ENCODE data around the gene KIAA1217.

The KIAA1217 gene

DNA sequence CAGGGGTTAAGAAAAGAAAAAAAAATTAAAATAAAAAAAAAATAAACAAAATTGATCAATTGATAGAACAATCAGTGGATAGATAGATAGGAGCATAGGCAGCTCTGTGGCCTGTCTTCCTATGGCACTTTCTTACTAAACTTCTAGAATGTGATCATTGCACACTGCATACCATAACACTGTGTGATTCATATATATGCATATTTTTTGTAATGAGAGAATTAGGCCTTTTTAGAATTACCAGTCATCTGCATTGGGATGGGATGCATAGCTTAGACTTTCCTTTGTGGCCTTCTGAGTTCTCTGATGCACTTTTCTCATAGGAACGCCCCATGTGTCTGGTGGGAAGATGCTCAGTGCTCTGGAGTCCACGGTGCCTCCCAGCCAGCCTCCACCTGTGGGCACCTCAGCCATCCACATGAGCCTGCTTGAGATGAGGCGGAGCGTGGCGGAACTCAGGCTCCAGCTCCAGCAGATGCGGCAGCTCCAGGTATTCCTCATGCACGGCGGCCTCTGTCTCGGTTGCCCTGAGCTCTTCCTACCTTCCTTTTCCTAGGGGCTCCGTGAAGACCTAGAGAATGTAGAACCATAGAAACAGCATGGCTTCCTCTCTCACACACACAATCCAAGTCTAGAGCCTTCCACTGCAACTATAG is 292.2 kb downstream of the KIAA1217 start:
- DNase-seq (ENCODE audit: low spot score) = no peak

DNA sequence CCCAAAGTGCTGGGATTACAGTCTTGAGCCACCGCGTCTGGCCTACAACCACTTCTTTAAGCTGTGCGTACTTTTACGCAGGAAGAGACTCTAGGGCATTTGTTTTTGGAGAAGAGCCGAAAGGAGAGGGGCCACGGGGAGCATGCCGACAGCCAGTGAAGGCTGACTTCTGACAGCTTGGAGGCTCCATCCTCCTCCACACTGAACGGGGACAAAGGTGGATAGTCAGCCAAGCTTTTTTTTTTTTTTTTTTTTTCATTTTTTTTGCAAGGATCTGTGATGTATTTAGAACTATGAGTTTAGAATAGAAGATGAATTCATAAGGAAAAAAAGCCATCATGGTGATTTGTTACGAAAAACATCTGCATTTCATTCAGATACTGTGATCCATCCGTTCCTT is 293.1 kb downstream of the KIAA1217 start:
- DNase-seq (ENCODE audit: low spot score) = no peak

DNA sequence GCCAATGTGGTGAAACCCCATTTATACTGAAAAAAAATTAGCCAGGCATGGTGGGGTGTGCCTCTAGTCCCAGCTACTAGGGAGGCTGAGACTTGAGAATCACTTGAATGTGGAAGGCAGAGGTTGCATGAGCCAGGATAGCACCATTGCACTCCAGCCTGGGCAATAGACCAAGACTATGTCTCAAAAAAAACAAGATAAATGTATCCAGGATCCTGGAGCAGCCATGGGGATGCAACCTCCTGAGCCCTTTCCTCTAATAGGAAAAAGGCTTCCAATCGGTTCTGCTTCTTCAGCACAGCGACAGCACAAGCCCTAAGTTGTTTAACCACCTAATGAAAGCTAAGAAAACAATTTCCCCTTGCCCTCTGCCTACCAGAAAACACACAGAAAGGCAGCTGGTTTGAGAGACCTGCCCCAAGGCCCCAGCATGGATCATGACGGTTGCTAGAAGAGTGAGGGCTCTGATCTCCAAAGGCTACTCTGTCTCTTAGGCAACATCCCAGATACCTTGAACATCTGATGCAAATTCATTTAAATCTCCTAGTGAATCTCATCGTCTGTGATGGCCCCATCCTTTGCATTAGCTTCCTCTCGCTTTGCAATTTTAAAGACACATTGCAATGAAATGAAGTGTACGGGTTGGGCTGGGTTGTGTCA is 294.0 kb downstream of the KIAA1217 start:
- DNase-seq (ENCODE audit: low spot score) = peak; percentile 16

DNA sequence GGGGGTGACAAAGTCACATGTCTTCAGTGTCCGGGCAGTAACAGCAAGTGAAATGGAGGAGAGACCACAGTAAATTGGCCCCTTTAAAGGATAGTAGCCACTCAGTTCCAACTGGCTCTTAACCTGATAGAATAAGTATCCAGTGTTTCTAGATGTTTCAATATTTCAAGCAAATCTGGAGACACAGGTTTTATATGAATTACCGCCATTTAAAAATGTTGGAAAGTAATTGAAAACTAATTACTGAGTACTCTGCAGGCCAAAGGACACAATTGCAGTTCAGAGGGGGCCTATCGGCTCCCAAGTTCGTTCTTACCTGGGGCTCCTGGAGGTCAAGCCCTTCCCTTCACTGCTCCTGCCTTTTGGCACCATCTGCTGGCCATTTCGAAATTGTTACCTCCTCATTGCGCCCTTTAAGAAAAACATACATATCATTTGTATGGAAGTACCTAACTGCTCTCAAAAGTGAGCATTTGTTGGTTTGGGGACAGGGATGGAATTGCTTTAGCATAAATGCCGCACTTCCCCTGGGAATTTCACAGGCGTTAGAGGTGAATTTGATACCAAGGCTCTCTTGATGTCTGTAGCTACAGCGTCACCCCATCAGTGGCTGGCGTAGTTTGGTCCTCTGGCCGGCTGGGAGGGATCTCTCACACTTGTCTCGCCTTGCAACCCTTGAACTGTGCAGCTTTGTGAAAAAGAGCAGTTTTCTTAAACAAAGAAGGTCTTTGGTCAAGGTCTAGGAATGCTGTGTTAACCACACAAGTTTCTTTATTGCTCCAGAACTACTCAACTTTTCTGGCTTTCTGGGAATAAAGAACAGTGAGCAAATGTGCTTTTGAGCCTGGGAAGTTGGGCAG is 294.8 kb downstream of the KIAA1217 start:
- peak; percentile 74 for DNase-seq (ENCODE audit: low spot score)

DNA sequence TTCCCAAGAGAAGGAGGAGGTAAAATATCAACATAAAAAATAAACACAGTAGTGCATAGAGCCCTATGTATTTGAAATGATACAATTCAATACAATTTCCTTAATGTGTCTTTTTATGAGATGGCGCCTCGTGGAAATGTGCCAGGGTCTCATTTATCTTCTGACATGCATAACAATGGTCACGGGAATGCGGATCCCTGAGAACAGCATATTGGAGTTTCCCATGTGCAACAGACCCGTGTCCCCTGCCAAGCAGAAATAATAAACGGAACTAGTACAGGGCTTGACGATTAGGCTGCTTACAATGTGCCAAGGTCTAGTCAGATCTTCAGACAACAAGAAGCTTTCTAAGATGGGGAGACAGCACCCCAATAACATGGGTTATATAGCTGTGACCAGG is 296.8 kb downstream of the KIAA1217 start:
- DNase-seq (ENCODE audit: low spot score) = no peak

DNA sequence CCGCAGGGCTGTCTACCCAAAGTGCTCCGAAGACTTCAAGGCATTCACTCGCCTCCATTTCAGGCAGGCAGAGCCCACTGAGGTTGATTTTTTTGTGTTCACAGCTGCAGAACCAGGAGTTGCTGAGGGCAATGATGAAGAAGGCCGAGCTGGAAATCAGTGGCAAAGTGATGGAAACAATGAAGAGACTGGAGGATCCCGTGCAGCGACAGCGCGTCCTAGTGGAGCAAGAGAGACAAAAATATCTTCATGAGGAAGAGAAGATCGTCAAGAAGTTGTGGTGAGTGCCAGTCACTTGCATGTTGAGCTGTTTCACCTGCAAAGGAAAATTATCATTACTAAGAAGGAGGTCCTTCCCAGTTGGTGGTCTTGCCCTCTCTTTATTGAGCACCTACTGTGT is 304.2 kb downstream of the KIAA1217 start:
- no peak for DNase-seq (ENCODE audit: low spot score)

DNA sequence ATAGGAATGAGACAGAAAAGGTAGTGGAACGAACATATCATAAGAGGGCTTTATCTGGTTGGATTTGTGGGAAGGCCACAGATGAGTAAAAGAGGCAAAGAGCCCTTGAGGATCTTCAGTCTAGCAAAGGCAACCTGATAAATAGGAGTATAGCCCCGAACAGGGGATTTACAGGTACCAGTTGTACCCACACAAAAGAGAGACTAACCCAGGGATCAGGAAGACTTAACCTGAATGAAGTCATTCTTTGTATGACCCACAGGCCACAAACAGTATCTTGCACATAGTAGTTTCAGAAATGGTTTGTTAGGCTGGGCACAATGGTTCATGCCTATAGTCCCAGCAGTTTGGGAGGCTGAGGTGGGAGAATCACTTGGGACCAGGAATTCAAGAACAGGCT is 306.5 kb downstream of the KIAA1217 start:
- no peak for DNase-seq (ENCODE audit: low spot score)

DNA sequence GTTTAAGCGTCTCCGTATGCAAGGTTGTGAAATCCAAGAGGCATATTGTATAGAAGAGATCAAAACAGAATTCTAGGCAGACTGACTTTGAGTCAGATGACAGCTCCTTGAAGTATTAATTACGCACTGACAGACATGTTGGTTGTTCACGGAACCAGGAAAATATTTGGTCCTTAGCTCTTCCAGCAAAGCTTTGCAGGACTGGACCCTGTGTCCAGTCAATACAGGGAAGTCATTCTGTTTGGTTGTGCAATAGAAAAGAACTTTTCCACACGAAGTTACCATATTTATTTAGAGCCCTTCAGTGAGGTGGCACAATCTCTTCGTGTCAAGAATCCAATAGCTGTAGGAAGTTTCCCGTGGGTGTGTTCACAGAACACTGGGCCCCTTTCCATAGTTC is 309.5 kb downstream of the KIAA1217 start:
- no peak for DNase-seq (ENCODE audit: low spot score)

DNA sequence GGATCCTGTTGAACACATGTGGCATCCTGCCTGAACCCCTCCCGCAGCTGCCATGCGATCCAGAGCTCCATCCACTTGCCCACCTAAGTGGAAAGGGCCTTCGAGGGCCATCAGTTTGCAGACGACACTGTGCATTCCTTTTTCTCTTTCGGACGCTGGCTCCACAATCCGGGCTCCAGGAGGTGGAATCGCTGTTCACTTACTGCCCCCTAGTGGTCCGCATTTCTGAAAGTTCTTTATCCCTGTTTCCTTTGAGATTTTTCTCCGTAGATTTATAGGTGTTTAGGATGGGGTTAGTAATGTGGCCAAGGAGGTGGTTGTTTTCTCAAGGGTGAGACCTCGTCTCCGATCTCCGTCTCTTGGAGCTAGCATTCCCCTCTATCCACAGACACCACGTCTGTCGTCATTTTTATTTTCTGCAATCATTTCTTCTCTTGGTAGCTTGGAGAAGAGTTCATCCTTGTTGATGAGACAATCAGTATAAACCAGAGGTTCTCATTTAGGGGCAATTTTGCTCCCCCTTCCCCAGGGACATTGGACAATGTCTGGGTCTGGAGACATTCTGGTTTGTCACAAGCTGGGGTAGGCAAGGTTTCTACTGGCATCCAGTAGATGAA is 310.2 kb downstream of the KIAA1217 start:
- peak; percentile 38 for DNase-seq (ENCODE audit: low spot score)

DNA sequence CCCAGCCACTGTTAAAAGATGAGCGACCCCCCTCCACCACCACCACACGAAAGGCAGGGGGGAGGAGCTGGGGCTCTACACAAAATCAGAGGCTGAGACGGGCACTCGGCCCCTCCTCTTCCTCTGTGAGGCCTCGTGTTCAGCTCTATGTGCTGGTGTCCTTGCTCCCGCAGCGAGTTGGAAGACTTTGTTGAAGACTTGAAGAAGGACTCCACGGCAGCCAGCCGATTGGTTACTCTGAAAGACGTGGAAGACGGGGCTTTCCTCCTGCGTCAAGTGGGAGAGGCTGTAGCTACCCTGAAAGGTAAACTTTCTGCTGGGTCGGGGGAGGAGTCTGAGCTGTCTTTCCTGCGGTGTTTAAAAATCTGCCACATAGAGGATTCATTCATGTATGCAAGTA is 311.0 kb downstream of the KIAA1217 start:
- DNase-seq (ENCODE audit: low spot score) = no peak

DNA sequence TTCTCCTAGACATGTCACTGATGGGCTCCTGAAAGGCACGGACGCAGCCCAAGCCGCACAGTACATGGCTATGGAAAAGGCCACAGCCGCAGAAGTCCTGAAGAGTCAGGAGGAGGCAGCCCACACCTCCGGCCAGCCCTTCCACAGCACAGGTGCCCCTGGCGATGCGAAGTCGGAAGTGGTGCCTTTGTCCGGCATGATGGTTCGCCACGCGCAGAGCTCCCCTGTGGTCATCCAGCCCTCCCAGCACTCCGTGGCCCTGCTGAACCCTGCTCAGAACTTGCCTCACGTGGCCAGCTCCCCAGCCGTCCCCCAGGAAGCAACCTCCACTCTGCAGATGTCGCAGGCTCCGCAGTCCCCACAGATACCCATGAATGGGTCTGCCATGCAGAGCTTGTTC is 315.4 kb downstream of the KIAA1217 start:
- DNase-seq (ENCODE audit: low spot score) = no peak

DNA sequence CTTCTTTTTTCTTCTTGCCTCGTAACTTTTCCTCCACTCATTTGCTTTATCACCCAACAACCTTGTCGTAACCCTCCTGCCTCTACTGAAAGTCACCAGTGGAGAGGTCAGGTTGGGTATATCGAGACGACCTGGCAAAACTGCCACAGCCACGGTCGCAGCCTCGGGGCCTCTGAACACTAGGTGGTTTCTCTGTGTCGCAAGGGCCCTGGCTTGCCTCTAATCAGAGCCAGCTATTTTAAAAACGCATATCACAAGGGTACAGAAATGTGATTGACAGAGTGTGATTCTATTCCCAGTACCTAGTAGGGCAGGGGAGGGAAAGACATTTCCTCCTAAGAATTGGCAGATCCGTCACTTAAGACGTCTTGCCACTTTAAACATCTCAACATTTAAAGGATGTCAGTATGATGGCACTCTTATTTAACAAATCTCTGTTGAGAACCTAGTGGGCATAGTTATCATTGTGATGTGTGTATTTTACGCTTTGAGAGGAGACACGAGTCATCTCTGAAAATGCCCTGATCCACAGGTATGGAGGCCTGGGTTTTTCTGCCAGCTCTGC is 317.2 kb downstream of the KIAA1217 start:
- no peak for DNase-seq (ENCODE audit: low spot score)

DNA sequence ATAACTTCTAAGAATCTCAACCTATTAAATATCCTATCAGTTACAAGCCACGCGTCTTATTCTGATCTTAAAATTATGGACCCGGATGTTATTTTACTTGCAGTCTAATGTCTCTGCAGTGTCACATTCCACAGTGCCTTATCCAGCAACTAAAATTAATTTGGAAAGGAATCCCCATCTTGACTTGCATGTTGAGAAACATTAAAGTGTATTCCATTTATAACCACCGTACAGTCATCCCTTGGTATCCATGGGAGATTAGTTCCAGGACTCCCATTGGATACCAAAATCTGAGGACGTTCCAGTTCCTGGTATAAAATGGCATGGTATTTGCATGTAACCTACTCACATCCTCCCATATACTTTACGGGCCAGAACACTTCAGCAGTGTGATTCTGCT is 320.0 kb downstream of the KIAA1217 start:
- no peak for DNase-seq (ENCODE audit: low spot score)

DNA sequence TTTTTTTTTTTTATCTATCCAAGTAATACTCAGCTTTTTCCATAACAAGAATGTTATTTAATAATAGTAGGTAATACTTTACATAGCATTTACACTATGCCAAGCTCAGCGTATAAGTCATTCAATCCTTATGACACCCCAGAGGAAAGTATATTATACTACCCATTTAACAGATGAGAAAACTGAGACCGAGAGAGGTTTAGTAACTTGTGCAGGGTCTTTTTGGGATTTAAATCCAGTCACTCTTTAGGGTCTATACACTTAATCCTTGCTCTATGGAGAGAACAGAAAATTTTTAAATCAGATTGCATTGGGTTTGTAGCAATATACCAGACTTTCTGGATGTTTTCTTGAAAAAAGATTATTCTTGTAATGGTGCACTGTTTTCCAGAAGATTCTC is 322.5 kb downstream of the KIAA1217 start:
- no peak for DNase-seq (ENCODE audit: low spot score)

DNA sequence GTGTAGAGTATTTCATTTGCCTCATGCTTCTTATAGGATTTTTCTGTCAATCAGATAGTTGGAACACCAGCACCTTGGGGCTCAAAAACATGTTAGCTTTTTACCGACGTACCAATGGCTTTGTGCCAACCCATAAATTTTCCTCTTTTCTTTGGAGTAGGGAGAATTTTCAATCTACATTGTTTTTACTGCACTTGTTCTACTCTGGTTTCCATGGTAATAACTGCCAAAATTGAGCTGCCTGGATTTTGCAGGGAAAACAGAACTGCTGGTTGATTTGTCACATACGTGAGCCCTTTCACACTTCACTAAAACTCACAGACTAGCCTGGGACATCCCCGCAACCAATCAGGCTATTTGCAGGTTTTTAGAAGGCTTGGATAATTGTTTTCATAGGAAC is 325.0 kb downstream of the KIAA1217 start:
- DNase-seq (ENCODE audit: low spot score) = no peak

DNA sequence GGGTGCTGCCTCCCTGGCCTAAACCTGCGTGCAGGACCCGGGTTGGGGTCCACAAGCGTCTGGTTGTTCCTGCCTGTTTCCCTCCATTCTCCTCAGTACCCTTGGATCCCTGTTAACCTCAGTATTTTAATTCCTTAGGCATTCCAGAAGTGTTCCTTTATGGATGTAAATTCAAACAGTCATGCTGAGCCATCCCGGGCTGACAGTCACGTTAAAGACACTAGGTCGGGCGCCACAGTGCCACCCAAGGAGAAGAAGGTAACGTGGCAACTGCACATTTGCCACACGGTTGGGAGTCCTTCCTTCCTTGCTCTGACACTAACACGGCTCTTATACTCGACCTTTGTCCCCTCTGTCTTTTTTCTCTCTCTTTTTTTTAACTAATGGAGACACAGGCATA is 327.7 kb downstream of the KIAA1217 start:
- DNase-seq (ENCODE audit: low spot score) = no peak

DNA sequence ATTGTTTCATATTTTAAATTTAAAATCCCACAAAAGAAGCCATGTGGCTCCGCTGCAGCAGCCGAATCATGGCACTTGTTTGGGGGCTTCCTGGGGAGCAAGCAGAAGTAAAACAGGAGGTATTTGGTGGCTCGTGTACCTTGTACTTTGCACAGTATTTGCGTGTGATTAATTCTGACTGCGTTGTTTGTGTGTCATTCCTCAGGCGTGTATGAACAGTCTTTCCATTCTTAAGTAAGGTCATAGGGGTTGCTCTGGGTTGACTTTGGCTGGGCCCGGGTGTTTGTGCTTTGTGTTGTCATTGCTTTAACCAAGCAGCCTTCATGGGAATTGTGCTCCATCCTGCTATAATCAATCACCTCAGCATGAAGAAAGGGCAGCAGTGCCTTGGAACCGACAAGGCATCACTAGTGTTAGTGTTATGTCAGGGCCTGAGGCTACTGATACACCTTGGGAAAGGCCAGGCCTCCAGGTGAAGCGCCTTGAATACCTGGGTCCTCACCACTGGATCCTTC is 332.4 kb downstream of the KIAA1217 start:
- no peak for DNase-seq (ENCODE audit: low spot score)

DNA sequence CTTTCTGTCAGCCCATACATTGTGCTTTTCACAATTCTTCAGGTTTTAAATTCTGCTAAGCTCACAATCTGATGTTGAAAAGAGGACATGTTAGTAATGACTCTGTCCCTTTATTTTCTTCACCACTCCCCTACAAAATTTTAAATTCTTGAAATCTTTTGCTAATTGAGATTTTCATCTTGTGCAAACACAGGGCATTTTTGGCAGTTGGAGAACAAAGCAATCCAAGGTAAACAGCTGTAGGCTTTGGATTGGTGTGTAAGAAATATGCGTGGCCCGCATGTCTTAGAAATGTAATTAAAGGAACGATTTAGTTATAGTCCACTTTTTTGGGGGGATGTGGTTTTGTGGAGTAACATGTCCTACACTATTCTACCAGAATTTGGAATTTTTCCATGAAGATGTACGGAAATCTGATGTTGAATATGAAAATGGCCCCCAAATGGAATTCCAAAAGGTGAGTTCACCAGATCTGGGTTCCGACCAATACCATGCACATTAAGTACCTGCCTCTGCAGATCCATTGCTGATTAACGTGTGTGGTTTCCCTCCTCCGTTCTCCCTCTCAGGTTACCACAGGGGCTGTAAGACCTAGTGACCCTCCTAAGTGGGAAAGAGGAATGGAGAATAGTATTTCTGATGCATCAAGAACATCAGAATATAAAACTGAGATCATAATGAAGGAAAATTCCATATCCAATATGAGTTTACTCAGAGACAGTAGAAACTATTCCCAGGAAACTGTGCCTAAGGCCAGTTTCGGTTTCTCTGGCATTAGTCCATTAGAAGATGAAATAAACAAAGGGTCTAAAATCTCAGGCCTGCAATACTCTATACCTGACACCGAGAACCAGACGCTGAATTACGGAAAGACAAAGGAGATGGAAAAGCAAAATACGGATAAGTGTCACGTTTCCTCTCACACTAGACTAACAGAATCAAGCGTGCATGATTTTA is 333.7 kb downstream of the KIAA1217 start:
- no peak for DNase-seq (ENCODE audit: low spot score)

DNA sequence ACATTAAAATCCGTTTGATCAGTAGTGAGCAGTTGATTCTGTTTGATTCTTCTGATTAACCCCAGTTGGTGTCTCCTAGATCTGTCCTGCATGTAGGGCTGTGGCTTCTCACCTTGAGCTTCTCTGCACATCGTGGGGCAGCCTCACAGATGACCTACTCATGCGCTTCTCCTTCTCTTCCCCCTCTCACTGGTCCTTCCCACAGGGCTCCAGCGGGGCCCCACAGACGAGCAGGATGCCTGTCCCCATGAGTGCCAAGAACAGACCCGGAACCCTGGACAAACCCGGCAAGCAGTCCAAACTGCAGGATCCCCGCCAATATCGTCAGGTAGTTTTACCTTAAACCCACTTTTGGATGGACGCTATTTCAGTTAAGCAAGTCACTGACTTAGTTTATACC is 335.8 kb downstream of the KIAA1217 start:
- DNase-seq (ENCODE audit: low spot score) = no peak

DNA sequence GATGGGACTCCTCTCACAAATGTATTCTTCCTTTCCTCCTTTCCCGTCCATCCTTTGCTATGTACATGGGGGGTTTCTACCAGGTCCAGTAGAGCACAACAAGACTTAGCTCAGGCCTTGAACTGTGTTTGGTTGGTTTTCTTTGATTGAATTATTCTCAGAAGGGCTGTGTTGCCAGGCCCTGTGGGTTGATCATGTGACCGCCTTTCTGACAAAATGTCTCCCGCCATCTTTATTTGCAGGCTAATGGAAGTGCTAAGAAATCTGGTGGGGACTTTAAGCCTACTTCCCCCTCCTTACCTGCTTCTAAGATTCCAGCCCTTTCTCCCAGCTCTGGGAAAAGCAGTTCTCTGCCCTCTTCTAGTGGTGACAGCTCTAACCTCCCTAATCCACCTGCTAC is 336.6 kb downstream of the KIAA1217 start:
- DNase-seq (ENCODE audit: low spot score) = no peak

DNA sequence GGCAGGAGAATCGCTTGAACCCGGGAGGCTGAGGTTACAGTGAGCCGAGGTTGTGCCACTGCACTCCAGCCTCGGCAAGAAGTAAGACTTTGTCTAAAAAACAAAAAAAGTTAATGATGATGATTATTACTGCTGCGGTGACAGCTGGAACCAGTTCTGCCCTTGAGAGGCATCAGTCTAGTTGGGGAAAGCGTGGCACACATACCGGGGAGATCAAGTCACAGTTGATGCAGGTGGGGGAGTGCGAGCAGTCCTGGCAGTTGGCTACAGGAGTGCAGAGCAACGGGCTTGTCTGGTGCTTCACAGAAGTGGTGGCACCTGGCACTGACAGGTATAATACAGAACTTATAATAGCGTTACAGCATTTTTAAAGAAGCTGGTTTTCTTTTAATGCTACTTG is 341.7 kb downstream of the KIAA1217 start:
- DNase-seq (ENCODE audit: low spot score) = no peak

All from NAMALWA (cell line).